Right renal pelvis (tissue), 4 donors: ENCODE results near the gene ERCC2. TPM values are rescaled to one million over a fixed set of nuclear protein-coding genes. Genes with fewer than 3 reads are reported as not detected.

Experiments
- DNase-seq, 4 donors: peaks; one replicate each; pipeline ENCODE4 v3.0.0-alpha.2; 2013; ENCODE audit warnings: low read depth in 4 of 4, low spot score in 3 of 4, missing footprints in 1 of 4
- polyA plus RNA-seq, 4 donors: library from polyadenylated mRNA; unstranded; fragments of 120-200 nt; gene quantifications; one replicate each; pipeline ENCODE4 v1.2.1, GENCODE V29; 2013; ENCODE audit not compliant: insufficient read length in 4 of 4

Gene ERCC2
- polyA plus RNA-seq, 4 donors = 33.2 to 35.5 (median 33.8) TPM

GRCh38 chr19:45402298-45403061 is 32.1 kb upstream of the ERCC2 start:
- no peak for DNase-seq

DNA sequence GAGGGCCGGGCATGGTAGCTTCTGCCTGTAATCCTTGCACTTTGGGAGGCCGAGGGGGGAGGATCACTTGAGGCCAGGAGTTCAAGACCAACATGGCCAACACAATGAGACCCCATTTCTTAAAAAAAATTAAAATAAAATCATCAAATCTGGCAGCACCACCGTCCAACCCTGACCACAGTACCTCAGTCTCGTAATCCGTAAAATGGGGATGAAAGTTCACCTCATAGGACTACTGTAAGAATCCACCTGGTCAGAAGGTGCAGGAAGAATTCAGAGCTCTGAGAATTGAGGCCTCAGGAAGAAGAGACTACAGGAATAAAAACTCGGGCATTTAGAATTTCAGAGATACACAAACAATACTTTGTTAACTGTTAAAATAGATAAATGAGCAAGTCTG is 31.4 kb upstream of the ERCC2 start:
- DNase-seq = no peak

- DNase-seq = no peak
Observed at GRCh38 chr19:45400192-45400591, 29.8 kb upstream of the ERCC2 start.

DNA sequence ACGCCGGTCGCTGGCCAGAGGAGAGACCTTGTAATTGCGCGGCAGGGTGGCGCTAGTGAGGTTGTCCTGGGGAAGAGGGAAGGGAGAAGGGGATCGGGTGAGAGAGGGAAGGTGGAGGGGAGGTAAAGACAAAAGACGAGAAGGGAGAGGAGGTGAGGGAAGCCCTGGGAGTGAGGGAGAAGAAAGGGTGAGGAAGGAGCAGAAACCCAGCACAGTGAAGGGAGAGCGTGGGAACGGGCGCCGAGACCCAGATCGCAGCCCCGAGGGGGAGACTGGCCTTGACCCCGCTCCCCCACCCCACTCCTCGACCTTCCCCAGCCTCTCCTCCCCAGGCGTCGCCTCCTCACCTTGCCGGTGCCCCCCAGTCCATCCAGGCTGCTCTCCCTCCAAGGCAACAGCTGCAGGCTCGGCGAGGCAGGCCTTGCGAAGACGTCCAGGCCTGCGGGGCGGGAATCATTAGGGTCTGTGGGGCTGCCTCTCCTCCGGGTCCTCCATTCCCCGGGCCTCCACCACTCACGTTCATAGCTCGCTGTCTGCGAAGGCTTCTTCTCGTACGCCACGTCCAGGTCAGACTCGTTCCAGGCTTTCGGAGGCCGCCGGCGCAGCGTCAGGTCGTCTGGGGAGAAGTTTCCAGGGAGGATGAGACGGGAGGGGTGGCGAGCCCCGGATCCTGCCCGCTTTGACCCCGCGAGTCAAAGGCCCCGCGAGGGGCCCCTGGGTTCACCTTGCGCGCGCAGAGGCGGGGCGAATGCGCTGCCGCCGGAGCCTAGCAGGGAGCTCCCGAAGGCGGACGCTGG is 25.6 kb upstream of the ERCC2 start:
- DNase-seq = no peak

DNA sequence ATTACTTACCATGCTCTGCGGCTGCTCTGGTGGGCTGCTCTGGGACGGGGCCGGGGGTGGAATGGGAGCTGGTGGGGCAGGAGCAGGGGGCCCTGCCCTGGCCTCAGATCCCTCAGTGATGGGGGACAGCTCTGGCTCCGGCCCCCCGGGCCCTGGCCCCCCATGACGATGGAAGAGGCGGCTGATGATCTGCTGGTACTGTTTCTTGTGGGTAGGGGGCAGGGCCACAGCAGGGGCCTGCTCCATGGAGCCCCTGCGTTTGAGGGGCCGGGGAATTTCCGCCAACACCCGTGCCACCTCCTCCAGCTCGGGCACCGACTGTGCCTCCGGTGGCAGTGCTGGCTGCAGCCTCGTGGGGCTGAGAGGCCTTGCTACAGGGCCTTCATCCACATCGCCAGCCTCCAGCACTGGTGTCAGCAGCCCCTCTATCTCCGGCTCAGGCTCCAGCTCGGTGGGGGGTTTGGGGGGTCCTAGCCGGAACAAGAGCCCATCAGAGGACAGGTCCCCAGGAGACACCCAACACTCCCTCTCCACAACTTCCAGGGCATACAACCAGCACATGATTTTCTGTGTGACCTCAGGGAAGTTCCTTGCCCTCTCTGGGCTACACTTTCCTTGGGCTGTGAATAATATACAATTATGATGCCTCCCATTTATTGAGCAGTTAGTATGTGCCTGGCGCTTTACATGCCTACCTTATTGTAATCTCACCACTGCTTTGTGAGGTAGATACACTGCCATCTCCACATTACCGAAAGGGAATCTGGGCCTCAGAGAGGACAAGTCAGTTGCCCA is 21.7 kb upstream of the ERCC2 start:
- no peak for DNase-seq

DNA sequence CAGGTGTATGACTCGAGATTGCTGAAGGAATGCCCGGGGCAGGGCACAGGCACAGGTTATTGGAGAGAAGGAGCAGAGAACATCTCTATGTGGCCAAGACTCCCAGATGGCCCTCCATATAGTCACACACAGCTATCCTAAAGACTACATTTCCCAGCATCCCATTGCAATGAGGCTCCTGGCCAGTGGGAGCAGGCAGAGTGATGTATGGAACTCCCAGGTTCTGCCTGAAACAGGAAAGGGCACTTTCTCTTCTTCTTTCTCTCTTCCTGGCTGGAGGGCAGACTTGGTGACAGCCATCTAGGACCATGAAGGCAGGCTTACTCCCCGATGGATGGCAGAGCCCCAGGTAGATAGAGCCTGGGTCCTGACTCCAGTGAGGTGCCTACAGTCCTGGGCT is 21.0 kb upstream of the ERCC2 start:
- DNase-seq = no peak

- no peak for DNase-seq
Observed at GRCh38 chr19:45385392-45386221, 15.2 kb upstream of the ERCC2 start.

GRCh38 chr19:45382426-45382825 is 12.1 kb upstream of the ERCC2 start:
- DNase-seq = no peak

GRCh38 chr19:45380107-45380506 is 9.7 kb upstream of the ERCC2 start:
- no peak for DNase-seq

- DNase-seq = peak in 3 of 4 donors; percentile 38 to 55 (median 44)
Observed at GRCh38 chr19:45376045-45376724, 5.8 kb upstream of the ERCC2 start.

GRCh38 chr19:45368737-45369340 is 1.5 kb downstream of the ERCC2 start:
- no peak for DNase-seq

GRCh38 chr19:45368127-45368526 is 2.2 kb downstream of the ERCC2 start:
- no peak for DNase-seq

- DNase-seq = no peak
Observed at GRCh38 chr19:45364696-45365095, 5.7 kb downstream of the ERCC2 start.

- DNase-seq = no peak
Observed at GRCh38 chr19:45363861-45364459, 6.4 kb downstream of the ERCC2 start.

- no peak for DNase-seq
Observed at GRCh38 chr19:45362291-45362690, 8.1 kb downstream of the ERCC2 start.

GRCh38 chr19:45361608-45362007 is 8.8 kb downstream of the ERCC2 start:
- DNase-seq = no peak

DNA sequence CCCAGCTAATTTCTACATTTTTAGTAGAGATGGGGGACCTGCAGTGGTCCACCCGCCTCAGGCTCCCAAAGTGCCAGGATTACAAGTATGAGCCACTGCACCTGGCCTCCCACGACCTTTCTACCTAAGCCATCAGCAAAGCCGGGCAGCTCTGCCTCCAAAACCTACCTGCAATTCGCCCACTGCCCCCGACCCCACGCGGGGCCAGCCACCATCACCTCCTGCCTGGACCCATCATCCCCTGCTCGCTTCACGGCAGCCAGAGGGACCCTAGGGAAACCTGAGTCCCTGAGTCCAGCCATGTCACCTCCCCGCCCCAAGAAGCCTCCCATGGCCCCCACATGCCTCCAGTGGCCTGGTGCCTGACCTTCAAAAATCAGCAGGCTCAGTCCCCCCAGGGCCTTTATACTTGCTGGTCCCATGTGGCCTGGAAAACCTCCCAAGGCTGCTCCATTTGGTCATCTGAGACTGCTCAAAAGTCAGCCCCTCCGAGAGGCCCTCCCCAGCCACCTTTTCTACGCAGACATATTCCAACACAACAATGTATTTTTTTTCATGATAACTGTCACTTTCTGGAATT is 12.1 kb downstream of the ERCC2 start:
- DNase-seq = no peak

DNA sequence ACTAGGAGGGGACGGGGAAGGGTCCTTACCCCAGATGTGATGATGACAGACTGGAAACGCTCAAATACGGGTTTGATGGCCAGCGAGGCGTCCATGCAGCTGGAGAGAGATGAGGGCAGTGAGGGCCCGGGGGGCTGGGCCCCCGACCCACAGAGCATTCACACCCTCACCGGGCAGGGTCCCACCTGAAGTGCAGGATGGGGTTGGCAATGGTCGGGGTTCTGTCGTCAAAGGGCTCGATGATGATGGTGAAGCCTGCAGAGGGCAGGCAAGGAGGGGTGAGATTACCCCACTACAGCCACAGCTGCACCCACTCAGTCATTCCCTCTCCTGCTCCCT is 13.0 kb downstream of the ERCC2 start:
- no peak for DNase-seq
